Activated T-cell treated with anti-CD3 and anti-CD28 coated beads, Interleukin-2, amount 50 U/mL, for 1 hour (primary cell): ENCODE measurements around the gene TIMM10B.
"Not testable (repeated sequence)": the region's sequence is repeated elsewhere in the genome, so short reads cannot be mapped to it uniquely, and the experiment has no call there.

ENCODE experiments used
- DNase-seq: peaks from one replicate; pipeline ENCODE4 v3.0.0-alpha.2; 2020

TIMM10B gene

DNA sequence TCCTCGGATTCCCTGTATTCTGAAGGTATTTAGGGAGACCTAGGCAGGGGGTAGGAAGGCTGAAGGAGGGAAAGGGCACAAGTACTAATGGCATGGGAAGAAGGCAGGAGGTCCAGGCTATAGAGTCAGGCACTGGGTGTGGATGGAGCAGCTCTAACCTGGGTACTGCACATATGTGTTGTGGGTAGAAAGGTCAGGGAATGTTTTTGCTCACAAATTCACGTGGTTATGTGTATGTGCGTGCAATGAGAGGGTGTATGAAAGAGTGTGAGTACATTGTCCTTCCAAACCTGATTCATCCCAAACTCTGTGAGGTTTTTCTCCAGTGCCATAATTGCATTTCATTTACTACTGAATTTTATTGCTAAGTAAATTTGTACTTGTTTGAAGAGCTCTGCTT, 39.0 kb downstream of the TIMM10B start:
- no peak for DNase-seq

DNA sequence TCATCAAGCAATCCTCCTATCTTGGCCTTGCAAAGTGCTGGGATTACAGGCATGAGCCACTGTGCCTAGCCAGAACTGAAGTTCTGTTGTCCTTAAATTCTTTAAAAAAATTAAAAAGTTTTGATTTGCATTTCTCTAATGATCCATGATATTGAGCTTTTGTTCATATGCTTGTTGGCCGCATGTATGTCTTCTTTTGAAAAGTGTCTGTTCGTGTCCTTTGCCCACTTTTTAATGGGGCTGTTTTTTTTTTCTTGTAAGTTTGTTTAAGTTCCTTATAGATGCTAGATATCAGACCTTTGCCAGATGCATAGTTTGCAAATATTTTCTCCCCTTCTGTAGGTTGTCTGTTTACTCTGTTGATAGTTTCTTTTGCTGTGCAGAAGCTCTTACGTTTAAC, 40.6 kb downstream of the TIMM10B start:
- DNase-seq: not testable (repeated sequence)

DNA sequence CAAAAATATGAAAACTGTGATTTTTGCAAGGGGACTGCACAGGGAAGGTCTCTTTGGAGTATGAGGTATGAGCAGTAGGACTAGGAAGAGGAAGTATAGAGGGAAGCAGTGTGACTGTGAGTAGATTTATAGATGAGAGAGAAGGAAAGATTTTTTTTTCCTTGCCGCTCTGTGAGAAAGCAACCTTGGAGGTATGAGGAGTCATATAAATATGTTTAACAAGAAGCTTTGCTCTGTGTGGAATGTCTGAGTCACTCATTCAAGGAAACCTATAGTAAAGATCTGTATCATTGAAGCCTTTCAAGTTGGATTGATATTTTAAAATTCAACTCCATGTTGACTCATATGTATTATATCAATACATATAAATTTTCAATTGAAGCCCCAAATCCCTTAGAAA, 42.0 kb downstream of the TIMM10B start:
- no peak for DNase-seq

DNA sequence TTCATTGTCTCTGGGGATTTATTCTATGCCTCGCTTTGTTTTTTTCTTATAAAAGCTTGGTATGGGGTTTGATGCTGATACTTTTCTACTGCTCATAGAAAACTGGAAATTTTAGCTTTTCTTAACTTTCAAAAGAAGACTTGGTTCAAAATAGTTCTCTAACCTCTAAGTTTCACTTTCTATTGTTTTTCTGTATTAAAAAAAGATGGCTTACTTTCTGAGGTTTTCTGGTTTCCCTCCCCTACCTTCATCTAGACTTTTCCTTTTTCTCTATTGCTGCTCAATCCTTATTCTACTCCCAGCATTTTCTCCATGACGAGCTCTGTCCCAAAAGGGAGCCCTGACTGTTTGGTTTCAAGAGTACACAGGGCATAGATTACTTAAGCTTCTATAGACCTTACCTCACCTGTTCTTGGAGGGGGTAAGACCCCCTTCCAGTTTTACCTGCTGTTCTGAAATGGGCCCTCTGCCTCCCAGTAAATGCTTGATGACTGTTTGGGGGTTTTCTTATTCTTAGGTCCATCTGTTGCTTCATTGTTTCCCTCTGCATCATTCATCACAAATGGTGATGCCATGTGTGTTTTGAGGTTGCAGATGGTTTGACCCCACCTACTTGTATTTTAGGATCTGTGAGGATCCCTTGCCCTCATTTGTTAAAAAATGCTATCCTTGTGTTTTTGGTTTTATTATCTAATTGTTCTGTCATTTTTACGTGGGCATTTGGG, 45.3 kb downstream of the TIMM10B start:
- no peak for DNase-seq

DNA sequence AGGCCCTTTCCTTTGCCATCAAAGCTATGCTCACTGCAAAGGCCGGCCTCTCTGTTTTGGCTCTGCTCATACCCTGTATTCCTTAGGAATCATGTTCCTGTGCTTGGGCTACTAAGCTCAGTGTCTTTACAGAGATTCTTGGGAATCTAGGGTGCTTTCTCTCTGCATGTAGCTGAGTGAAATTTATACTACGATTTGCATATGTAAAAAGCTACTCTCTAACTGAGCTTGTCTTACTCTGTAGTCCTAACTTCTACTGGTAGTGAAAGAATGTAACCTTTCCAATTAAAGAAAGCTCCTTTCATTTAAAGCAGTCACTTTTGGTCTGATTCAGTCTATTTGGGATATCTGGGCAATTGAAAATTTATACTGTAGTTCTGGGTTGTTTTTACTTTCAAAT, 48.0 kb downstream of the TIMM10B start:
- DNase-seq: no peak

DNA sequence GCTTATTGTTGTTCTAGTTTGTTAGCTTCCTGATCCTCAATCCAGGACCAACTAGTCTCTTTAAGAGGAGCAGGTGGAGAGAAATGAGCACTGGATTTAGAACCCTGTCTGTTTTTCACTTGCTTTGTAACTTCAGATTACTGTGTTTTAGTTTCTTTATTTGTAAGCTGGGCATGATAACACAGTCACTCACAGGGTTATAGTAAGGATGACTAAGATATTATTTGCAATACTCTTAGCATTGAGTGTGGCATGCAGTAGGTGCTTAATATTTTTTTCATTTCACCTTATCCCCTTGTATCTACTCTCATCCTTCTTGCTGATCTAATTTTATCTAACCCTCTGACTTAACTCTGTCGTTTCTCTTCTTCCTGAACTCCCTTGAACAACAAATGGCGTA, 49.5 kb downstream of the TIMM10B start:
- no peak for DNase-seq

DNA sequence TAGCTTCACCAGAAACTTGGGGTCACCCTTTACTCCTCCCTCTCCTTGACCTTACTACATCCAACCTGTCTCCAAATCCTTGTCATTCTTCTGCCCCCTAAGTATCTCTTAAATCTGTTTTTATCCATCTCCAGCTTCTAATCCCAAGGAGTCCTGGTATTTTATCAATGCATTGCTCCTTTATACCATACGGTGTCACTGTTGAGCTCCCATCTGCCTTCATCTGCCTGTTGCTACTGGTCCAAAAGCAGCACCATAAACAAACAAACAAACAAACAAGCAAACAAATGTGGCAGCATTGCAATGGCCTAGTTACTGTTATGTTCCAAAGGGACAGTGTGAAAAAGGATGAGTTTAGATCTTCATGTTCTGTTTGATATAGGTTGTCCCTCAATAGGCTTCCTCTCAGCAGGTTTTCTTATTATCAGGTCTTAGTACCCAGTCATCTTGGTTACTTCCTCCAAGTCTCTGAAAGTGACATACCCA, 50.0 kb downstream of the TIMM10B start:
- DNase-seq: no peak
